GM11168 (cell line): ENCODE data around the gene ACADS.
"Not testable (repeated sequence)": the region's sequence is repeated elsewhere in the genome, so short reads cannot be mapped to it uniquely, and the experiment has no call there.

Source experiments
- in situ Hi-C: fragments of 300-500 bp; cut with MboI; formaldehyde crosslinking; loops from one replicate; pipeline ENCODE4 v1.12.0; 2022; ENCODE audit warnings: low sequenced_read_pairs; ENCODE audit not compliant: unreplicated experiment

Gene ACADS

DNA sequence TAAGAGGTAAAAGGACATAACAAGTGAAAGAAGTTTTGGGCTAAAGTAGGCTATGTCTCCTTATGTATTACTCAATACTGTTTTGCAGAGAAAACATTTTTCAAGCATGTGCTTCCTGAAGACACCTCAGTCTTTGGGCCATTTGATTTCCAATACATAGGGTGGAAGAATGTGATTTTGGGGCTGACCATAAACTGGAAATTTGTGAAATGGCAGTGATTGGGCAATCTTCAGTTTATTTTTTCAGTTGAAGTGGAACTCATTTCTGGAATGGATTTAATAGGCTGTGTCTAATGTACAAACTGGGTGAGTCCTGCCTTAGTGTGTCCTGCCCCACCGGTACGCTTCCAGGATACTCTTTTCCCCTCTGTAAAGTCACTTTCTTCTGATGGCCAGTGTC lies 2.8 kb upstream of the ACADS start:
- in situ Hi-C loops: no loop called here

DNA sequence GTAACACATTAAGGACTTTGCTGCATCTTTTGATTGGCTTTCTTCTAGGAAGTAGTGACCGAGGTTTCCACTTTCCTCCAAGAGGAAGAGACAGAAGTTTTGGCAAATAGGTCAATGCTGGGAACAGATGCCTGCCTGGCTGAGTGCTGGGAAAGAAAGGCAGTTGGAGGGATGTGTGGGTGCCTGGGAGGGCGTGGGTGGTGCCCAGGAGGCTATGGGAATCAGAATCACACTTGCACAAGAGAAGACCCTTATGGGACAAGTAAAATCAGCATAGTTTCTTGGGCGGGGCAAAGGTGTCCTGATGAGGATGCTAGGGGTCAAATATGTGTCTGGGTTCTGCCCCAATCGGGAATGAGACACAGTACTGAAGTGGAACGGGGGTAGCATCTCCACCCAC lies 906 bp upstream of the ACADS start:
- in situ Hi-C loops: no loop called here

DNA sequence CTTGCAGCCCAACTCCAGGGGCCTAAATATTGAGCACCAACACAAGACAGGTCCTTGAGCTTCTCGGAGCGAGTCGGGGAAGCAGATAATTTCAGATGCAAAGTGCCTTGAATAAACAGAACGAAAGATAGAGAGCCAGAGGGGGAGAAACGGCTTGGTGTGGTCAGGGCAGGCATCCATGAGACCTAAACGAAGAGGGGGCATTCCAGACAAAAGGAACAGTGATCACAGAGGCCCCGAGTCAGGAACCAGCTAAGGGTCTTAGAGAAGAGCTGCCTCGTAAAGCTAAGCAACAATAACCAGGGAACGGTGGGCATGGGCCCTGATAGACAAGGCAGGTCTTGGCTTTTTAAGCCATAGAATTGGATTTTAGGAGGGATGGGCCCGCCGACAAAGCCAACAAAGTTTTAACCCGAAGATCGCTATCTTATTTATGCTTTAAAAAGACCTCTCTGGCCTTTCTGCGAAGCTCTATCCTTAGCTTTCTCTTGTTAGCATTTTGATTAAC lies 421 bp upstream of the ACADS start:
- in situ Hi-C loops: no loop called here

DNA sequence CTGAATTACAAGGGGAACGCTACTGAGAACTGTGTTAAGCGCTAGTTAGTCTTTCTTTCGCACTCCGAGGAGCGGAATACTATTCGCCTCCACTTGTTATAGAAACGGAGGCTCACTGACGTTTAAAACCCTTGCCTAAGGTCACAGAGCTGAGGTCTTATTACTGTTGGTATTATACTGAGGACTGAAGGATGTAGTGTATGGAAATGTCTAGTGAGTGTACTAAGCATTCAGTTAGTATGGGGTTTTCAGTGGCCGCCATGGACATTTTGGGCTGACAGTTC lies 826 bp downstream of the ACADS start:
- in situ Hi-C loops: no loop called here

DNA sequence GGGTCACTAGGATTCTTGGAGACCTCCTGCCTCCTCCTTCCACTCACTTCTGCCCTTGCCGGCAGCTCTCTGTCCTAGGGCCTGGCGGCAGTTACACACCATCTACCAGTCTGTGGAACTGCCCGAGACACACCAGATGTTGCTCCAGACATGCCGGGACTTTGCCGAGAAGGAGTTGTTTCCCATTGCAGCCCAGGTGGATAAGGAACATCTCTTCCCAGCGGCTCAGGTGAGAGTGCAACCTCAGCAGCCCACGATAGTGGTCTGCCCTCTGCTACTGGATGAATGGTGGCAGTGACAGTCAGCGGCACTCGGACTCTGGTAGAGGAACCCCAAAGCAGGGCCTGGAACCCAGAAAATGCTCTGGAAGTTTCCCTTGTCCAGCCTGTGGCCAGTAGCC lies 1.3 kb downstream of the ACADS start:
- in situ Hi-C loops: no loop called here

DNA sequence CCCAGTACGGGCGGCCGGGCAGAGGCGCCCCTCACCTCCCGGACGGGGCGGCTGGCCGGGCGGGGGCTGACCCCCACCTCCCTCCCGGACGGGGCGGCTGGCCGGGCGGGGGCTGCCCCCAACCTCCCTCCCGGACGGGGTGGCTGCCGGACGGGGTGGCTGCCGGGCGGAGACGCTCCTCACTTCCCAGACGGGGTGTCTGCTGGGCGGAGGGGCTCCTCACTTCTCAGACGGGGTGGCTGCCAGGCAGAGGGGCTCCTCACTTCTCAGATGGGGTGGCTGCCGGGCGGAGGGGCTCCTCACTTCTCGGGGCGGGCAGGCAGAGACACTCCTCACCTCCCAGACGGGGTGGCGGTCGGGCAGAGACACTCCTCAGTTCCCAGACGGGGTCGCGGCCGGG lies 6.6 kb downstream of the ACADS start:
- in situ Hi-C loops: not testable (repeated sequence)

DNA sequence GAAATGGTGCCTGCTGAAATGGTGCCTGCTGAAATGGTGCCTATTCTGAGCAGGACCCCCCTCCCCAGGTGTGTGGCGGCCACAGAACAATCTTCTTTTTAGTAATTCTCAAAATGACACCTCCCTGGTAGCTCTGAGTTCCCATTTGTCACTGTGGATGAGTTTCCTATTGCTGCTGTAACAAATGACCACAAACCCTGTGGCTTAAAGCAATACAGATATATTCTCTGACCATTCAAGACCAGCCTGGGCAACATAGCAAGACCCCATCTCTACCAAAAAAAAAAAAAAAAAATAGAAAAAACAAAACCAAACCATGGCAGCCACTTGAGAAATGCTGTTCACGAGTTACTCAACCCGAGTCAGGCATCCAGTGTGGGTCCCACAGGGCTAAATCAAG lies 7.9 kb downstream of the ACADS start:
- in situ Hi-C loops: no loop called here

DNA sequence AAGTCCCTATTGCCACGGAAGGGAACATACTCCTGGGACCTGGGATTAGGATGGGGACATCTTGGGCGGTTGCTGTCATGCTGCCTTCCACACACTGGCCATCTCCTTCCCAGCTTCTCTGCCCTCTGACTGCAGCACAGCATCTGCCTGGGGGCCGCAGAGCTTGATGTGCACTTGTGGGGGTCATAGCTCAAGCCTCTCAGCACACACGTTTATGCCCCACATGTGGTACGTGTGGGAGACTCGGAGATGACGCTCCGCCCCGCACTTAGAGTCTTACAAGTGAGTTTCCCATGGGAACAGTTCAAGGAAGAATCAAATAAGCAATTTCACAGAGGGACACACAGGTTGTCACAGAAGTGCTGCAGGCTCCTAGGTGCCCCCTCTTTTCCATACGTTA lies 8.6 kb downstream of the ACADS start:
- in situ Hi-C loops: no loop called here

DNA sequence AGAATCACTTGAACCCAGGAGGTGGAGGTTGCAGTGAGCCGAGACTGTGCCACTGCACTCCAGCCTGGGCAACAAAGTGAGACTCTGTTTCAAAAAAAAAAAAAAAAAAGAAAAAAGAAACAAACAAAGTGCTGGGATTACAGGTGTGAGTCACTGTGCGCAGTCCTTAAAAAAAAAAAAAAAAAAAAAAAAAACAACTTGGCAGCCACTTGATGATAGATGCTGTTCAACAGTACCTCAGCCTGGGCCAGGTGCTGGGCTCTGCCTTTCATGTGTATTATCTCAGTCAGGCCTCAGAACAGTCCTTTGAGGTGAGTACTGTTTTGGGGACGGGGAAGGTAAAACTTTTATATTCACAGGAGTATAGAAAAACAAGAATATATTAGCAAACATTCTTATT lies 9.6 kb downstream of the ACADS start:
- in situ Hi-C loops: no loop called here

DNA sequence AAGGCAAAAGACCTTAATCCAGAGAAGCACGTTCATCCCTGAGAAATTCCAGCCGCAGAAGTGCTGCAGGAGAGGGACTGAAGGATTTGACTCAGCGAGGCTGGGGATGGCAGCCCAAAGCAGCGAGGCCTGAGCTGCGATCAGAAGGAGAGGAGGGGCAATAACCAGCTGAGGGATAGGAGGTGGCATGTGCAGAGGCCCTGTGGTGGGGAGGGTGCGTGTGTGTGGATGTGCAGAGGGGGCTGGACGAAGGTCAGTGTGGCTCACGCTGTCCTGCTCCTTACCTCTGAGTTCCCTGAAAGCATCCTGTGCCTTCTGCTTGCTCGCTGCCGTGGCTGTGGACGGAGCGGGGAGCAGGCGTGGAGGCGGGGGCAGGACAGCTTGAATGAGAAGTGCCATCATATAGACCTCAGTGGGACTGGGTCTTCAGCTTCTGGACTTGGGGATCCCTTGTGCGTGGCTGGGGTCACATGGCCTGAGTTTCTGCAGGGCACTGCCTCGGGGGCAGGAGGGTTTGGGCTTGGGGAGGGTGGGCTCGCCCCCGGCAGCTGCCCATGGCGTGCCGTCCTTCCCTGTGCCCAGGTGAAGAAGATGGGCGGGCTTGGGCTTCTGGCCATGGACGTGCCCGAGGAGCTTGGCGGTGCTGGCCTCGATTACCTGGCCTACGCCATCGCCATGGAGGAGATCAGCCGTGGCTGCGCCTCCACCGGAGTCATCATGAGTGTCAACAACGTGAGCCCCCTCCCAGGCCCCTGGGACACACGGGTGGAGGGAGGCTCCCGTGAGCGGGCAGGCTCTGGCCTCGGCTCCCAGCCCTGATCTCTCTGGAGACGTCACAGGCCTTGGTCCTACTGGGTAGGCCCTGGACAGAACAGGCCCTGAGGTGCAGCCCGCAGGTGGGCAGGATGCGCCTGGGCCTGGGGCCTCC lies 11.0 kb downstream of the ACADS start:
- in situ Hi-C loops: no loop called here

DNA sequence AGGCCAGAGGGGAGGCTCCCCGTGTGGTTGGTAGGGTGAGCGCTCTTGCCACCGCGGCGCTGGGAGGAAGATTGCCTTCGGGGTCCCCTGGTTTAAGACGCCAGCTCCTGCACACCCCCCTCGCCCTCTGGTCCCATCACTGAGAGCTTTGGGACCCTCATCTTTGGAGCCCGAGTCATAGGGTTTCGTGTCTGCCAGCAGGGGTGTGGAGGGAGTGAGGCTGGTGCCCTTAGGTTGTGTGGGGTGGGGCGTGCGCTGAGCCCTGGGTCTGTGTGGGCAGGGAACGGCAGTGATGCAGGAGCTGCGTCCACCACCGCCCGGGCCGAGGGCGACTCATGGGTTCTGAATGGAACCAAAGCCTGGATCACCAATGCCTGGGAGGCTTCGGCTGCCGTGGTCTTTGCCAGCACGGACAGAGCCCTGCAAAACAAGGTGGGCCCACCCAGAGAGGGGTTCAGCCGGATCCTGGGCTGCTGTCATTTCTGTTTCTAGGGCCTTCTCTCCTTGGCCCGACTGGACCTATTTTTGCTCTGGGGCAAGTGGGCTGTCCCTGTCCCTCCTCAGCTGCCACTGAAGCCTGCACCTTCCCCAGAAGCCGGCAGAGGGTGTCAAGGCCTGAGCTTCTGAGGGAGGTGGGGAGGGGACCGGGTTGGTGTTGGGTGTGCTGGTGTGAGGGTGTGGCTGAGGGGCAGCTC lies 12.1 kb downstream of the ACADS start:
- in situ Hi-C loops: no loop called here

DNA sequence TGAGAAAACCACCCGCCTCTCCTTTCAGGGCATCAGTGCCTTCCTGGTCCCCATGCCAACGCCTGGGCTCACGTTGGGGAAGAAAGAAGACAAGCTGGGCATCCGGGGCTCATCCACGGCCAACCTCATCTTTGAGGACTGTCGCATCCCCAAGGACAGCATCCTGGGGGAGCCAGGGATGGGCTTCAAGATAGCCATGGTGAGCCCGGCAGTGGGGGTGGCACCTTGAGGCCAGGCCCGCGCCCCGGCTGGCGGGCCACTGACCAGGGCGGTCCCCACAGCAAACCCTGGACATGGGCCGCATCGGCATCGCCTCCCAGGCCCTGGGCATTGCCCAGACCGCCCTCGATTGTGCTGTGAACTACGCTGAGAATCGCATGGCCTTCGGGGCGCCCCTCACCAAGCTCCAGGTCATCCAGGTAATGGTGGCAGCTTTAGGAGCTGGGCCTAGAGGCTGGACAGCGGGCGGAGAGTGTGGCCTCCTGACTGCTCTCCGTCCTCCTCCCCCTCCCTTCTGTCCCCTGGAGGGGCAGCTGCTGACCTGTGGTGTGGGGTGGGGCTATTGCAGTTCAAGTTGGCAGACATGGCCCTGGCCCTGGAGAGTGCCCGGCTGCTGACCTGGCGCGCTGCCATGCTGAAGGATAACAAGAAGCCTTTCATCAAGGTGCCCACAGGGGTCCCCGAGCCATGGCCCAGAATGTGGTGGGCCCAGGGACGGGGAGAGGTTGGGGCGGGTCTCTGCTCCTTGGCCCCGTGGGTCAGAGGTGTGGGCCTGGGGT lies 12.8 kb downstream of the ACADS start:
- in situ Hi-C loops: no loop called here

DNA sequence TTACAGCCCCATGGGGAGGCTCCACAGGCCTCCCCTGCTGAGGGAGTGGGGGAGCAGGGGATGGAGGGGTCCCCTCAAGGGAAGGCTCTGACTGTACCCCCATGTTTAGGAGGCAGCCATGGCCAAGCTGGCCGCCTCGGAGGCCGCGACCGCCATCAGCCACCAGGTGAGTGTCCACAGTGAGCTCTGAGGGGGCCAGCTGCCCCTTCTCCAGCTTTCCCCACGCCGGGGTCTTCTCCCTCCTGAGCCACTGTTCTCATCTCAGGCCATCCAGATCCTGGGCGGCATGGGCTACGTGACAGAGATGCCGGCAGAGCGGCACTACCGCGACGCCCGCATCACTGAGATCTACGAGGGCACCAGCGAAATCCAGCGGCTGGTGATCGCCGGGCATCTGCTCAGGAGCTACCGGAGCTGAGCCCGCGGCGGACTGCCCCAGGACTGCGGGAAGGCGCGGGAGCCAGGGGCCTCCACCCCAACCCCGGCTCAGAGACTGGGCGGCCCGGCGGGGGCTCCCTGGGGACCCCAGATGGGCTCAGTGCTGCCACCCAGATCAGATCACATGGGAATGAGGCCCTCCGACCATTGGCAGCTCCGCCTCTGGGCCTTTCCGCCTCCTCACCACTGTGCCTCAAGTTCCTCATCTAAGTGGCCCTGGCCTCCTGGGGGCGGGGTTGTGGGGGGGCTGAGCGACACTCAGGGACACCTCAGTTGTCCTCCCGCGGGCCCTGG lies 13.6 kb downstream of the ACADS start:
- in situ Hi-C loops: no loop called here

DNA sequence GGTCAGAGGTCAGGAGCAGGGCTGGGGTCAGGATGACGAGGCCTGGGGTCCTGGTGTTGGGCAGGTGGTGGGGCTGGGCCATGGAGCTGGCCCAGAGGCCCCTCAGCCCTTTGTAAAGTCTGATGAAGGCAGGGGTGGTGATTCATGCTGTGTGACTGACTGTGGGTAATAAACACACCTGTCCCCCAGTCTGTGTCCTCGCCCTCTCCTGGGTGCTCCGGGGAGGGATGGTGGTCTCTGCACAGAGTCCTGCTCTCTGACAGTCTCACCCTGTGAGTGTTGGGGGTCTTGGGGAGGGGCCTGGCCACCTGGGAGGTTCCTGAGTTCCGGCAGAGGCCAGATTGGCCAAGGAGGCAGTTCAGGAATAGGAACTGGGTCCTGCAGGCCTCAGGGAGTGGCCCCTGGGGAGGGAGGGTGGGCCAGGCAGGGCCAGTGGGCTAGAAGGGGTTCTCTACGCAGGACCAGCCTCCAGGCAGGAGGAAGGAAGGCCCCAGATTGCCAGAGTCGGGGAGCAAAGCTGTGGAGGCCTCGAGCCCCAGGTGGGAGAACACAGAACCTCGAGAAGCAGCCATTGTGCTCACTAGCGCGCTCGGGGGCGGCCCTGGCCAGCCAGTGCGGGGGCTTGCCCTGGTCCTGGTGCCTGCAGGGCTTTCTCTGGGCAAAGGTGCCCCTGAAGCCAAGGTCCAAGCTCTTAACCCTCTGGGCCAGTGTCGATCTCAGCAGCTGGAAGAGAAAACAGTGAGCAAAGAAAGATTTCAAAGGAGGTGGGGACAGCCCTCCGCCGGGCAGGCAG lies 14.4 kb downstream of the ACADS start:
- in situ Hi-C loops: no loop called here

DNA sequence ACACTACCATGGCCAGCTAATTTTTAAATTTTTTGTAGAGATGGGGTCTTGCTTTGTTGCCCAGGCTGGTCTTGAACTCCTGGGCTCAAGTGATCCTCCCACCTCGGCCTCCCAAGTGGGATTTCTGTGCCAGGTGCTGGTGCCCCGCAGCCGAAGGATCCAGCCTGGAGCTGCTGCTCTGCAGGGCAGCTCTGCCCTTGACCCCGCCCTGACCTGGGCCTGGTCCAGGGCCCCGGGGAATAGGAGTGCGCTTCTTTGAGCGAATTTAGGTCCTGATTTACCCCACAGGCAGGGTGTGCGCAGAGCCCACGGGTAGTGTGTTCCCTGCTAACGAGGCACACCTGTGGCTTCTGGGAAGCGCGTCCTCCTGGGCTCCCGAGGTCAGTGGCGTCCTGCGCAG lies 15.2 kb downstream of the ACADS start:
- in situ Hi-C loops: no loop called here

DNA sequence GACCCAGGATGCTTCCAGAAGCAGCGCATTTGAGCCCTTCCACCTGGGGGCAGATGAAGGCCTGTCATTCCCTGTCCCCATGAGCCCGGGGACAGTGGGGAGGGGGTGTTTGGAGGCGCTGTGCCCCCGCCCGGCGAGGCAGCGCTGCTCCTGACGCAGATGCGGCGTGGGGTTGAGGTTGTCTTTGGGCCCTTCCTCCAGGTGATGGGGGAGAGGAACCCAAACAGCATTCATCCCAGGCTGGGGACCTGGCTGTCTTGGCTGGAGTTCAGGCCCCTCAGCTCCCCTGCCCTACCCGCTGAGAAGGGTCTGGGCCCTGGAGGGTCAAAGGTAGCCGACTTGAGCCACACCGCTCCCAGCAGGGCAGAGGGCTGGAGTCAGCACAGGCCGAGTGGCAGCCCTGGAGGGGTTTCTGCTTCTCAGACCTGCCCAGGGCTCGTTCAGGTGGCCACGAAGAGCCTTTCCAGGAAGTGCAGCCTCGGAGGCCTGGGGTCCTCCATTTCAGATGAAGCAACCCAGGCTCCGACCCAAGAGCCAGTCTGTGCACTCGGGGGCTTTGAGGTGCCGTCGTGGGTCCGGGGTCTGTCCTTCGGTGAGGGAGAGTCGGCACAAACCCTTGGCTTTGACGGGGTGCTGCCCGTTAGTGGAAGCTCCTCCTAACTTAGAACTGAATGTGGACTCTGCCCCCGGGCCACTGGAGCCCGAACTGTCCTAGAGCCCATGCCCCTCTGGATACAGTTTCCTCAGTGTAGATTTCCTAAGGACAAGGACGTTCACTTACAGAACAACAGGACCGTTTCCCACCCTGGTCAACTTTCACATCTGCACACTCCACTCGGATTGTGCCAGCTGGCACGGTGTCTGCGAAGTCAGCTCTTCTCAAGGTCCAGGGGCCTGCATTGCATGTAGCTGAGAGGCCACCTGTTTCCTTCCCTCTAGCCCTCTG lies 16.1 kb downstream of the ACADS start:
- in situ Hi-C loops: no loop called here

DNA sequence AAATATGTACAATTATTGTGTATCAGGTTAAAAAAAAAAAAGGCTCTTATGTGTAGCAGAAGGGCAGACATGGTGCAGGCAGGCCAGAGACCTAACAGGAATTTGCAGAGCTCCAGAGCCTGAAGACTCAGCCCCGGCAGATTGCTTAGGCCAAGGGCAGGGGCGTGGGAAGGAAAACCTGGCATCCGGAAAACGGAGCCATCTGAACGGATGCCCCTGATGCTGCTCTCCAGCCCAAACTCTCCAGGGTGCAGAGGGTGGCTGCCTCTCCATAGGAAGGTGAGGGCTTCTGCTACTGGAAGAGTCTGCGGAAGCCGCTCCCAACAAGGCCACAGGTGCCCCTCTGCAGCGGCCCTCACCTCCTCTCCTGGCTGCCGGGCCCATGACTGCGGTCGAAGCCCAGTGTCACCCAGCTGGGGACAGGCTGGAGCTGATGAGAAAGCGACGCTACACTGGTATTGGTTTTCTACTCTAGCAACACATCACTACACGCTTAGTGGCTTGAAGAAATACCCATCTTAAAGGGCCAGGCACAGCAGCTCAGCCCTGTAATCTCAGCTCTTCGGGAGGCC lies 19.4 kb downstream of the ACADS start:
- in situ Hi-C loops: no loop called here

DNA sequence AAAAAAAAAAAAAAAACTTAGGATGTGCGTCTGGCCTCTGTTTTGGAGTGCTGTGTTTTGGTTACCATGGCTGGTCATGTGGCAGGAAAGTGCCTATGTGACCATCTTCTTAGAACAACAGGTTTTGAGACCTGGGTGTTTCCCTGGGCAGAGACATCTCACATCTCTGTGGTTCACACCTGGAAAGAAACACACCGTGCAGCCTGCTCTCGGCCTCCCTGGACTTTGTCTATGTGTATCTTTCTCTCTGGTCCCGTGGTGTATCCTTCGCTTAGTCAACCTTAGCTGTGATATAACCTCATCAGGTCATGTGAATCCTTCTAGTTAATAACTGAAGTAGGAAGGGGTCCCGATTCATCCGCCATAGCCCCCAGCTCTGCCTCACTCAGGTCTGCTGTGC lies 22.6 kb downstream of the ACADS start:
- in situ Hi-C loops: no loop called here
